Caki2 (cell line): ENCODE data around the gene INTS6. TPM values are rescaled to one million over a fixed set of nuclear protein-coding genes. Genes with fewer than 3 reads are reported as not detected.
A peak's percentile ranks its signal among the peaks of the same experiment; 100 is the strongest.

Experiments used
- DNase-seq: peaks from one replicate; pipeline ENCODE4 v3.0.0-alpha.2; 2015; ENCODE audit warnings: low read depth
- in situ Hi-C: cut with HindIII; loops from 2 replicates; pipeline ENCODE4 v1.10.0; 2016; ENCODE audit warnings: low sequenced_read_pairs, low pct_unique_long_range_greater_than_20kb, mixed read lengths
- total RNA-seq: library from RNA; depleted of rRNA; stranded (reverse); fragments of >200 nt; shearing (Covaris generic); gene quantifications from 2 replicates; pipeline ENCODE4 v1.2.3, GENCODE V29; 2014; ENCODE audit warnings: low replicate concordance

INTS6 gene
- total RNA-seq, 1 experiment from 2014 or later = 26.8 TPM

DNA sequence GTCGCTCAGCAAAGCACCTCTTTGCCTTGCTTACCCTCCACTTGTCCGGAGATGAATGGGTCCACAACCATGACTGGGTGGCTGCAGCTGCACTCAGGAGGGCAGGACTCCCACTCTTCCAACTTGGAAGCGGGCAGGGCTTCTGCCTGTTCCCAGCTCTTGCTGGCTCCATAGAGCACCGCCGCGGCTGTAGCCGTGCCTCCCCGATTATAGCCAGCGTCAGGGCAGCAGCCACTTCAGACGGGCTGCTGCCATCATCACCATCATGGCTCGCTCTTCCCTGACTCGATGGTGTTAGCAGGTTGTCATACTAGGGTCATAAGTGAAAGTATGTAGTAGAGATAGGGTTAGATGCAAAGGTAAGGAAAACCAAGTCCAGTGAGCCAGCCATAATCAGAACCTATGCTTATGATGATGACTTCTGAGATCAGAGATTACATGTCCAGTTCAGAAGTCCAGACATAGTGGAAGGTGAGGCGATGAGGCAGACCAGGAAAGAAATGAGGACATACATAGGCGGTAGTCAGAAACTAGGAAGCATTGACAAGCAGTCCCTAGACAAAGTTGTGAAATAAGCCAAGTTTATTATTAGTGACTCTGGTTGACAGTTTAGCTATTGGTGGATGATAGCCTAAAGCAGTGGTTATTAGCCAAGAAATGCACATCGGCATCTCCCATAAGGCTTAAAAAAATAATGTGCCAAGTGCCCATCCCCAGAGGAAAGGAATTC, 4.4 kb upstream of the INTS6 start:
- in situ Hi-C loops = no loop called here
- DNase-seq = no peak

DNA sequence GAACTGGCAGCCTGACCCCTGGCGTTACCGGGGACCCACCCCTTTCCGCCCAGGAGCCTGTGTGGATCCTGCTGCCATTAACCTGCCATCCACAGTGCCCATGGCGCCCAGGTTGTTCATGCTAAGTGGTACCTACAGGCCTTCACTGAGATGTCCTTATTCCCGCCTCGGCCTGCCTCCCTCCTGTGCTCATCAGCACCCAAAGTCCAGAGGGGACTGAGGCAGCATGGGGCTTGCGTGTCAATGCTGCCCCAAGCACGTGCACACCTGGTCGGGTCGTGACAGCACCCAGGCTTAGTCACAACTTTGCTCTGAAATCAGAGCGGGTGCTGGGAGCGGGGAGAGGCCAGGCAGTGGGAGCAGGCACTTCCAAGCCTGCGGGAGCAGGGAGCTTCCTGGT, 3.7 kb upstream of the INTS6 start:
- in situ Hi-C loops = no loop called here

DNA sequence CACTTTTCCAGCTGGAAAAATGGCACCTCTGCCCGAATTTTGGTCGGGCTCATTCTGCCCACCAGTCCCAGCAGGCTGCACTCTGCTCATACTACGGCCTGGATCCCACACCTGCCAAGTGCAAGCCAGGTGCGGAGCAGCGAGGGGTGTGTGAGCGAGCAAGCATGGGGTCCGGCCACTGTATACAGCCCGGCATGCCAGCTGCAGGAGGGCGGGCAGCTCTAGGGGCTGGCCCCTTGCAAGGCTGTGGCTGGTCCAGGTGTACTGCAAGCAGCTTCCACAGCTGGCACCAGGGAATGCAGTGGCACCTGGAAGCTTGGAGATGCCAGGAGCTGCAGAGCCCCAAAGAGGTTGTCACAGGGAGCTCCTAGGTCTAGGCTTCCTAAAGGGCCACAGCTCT, 2.7 kb upstream of the INTS6 start:
- in situ Hi-C loops = no loop called here

More for the DNA sequence above, 3.7 kb upstream of the INTS6 start:
- no peak for DNase-seq

DNA sequence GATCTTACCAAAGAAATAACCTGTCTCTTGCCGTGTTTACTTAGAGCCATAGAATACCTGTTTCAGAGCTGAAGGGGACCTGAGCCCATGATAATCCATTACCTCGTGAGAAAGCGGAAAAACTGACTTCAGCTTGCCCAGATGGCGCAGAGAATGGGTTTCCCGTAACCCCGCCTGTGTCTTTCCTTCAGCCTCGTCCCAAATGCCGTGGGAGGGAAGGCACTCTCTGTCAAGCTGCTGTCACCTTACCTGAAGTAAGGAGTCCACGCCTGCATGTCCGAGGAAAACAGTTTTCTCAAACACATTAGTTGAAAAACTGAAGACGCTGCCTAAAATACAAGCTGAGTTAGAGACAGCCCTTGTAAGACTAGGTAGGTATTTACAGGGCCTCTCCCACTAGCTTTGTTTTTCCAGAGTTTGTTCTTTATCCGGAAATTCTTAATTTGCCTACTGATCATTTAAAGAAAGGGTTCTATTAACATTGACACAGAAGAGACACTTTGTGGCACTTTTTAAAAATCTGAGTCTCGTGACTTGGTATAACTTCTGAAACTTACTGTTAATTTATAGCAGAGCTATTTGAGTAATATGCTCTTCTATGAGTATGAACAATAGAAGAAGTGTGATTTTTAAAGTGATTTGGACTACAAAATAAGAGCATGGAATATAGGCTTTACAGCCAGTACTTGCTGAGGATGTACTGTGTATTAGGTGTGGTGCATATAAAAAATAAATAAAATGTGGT, 1.3 kb upstream of the INTS6 start:
- in situ Hi-C loops = no loop called here
- peak; percentile 2 for DNase-seq

More for the DNA sequence above, 2.7 kb upstream of the INTS6 start:
- DNase-seq = no peak

DNA sequence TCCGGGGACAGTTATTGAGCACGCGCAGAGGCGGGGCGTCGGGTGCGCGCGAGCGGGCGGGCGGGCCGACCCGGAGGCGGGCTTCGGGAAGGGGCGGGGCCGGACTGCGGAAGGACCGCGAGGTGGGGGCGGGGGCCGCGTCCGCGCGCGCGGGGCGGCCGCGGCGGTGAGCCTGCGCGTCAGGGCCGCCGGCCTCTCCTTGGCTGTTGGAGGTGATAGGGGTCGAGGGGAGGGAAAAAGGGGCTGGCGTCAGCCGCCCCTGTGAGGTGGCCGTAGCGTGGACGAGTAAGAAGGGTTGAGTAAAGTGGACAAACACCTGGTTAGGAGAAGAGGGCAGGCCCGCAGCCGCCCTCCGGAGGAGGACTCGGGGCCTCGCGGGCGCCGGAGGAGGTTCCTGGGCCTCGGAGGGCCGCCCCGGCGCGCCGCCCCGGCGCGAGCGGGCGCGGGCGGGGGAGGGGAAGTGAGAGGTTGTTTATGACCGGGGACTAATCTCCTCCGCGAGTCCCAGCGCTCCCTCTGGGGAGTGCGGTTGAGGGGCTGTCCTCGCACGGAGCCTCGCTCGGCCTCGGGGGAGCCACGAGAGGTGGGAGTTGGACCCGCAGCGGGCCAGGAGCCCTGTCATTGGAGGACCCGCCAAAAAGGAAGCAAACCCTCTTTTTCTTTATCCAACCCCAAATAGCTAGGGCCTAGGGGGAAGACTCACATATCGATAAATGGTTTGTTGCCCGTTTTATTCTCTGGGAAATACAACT, 547 bp upstream of the INTS6 start:
- no peak for DNase-seq
- in situ Hi-C loops = no loop called here

DNA sequence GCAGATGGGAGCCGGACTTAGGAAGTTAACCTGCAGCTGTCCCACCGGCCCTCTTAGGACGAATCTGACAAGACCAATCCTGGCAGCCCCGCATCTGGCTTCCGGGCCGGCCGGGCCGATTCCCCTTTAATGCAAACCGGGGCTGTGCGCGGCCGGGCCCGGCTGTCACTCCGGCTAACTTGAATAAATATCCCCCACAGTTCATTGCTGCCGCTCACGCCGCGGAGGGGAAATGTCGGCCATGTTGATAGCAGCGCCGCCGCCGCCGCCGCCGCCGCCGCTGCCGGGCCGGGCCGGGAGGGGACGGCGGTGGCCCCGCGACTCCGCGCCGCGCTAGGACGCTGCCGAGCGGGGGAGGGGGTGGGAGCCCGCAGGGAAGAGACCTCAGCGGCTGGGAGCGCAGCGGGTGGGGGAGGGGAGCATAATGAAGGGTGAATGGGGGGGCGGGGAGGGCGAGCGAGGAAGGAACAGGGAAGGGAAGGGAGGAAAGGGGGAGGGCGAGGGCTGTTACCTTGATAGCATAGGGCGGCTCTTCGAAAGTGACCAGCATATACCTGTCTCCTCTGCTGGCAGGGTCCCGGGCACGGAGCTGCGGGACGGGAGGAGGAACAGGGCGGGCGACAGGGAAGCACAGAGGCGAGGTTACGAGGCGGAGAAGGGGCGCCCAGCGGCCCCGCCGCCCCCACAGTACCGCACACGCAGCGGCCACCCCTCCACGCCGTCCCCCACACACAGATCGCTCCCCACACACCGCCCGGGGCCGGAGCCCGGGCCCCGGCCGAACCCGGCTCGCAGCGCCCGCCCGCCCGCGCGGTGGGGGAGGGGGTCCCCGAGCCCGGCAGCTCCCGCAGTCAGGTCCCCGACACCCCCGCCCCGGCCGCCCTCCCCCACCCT, 1.1 kb downstream of the INTS6 start:
- peak; percentile 50 for DNase-seq
- in situ Hi-C loops = no loop called here

DNA sequence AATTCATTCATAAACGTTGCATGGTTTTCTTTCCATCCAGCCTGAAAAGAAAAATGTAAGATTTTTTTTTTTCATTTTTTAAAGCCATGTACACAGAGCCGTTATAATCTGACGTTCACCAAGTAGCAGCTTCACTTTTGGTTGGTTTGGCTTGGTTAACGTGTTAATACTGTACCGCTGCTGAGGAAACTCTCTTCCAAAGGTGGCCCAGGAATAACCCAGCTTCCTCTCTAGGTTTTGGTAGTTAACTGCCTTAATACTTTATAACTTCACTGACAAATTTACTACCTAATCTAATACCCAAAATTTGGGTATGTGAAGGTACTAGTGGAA, 1.7 kb downstream of the INTS6 start:
- no peak for DNase-seq
- in situ Hi-C loops = no loop called here

DNA sequence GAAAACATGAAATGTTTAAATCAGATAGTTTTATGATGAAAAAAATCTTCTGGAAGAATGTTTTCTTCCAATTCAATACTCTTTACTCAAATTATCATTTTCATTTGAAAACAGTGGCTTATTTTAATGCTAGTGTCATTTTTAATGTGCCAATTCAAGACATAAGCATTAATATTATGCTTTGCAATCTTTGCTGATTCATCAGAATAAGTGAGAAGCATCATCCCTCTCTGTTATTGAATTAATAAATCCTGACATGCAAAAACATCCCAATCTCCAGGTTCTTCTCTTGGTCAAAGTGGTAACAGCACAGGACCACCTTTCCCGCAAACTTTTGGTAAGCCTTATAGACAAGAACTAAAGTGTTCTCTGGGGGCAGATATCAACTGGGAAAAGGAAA, 3.8 kb downstream of the INTS6 start:
- in situ Hi-C loops = no loop called here

DNA sequence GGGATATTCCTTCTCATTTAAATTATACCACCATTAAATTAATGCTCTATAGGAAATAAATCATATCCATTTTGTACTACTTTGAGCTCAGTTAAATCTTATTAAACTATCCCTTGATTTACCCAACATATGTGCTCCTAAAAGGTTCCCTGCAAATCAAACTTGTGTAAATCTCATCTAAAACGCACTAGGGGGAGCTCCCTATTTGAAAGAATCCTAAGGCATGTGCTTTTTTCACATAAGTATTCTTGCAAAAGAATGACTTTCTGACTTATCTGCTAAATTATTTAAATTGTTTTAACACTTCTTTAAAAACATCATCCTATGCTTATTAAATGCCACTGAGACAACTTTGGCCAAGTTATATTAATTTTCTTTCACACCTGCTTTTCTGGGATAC, 7.9 kb downstream of the INTS6 start:
- no peak for DNase-seq
- in situ Hi-C loops = no loop called here

More for the DNA sequence above, 3.8 kb downstream of the INTS6 start:
- DNase-seq = no peak

DNA sequence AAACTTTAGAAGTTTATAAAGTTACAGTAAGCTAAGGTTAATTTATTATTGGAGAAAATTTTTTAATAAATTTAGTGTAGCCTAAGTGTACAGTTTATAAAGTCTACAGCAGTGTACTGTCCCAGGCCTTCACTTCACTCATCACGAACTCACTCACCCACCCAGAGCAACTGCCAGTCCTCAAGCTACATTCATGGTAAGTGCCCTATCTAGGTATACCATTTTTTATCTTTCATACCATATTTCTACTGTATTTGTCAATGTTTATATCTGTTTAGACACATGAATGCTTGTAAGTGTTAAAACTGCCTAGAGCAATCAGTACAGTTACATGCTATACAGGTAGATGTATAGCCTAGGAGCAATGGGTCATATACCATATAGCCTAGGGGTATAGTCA, 12.5 kb downstream of the INTS6 start:
- in situ Hi-C loops = no loop called here

DNA sequence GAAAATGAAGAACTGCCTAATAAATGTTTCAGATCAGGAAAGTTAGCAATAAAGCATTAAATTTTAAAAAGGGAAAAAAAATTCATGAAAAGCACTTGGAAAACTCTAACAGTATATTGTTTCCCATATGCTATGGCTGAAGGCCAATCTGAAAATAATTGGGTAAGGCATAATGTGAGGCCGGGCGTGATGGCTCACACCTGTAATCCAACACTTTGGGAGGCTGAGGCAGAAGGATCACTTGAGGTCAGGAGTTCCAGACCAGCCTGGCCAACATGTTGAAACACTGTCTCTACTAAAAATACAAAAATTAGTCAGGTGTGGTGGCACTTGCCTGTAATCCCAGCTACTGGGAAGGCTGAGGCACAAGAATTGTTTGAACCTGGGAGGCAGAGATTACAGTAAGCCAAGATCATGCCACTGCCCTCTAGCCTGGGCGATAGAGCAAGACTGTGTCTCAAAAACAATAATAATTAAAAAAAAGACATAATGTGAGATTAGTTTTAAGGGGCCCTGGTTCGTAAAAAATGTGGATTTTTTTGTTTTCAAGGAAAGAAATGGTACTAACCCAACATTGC, 15.2 kb downstream of the INTS6 start:
- no peak for DNase-seq
- in situ Hi-C loops = no loop called here

More for the DNA sequence above, 12.5 kb downstream of the INTS6 start:
- no peak for DNase-seq

DNA sequence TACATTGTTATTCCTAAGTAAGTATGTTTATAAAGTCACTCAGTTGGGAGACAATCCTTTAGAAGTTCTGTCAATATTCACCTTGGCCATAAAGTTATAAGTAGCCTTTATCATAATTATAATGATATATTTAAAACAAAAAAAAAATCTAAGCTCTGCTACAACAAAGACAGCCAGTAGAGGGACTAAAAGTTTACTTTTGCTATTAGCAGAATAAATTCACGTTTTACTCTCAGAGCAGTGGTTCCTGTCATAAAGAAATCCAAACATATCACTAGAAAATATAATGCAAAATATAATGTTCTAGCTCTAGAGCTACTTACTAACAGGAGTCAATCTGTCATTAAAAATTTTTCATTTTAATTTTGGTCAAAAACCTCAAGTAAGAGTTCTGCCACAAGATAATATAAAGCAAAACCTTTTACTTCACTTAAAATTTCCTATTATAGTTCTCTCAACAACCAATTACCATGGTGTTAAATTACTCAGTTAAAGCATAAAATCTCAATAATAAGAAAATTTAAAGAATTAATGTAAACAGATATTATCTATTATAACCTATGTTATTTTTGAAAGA, 17.7 kb downstream of the INTS6 start:
- in situ Hi-C loops = no loop called here
- DNase-seq = no peak

DNA sequence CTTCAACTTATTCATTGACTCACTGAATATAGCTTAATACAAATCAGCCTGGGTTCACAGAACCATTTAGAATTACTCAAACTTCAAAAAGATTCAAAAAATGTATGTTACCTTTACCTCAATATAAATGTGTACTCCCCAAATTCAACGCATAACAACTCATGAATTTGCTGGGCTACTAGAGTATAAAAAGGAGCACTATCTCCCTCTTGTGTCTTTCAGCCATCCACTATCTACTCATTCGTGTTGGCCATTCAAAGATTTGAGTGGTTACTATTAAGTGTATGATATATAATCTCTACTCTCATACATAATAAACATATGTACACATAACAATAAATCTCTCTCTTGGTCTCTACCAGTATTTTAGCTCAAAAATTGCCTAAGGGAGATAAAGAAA, 20.3 kb downstream of the INTS6 start:
- DNase-seq = no peak
- in situ Hi-C loops = no loop called here

DNA sequence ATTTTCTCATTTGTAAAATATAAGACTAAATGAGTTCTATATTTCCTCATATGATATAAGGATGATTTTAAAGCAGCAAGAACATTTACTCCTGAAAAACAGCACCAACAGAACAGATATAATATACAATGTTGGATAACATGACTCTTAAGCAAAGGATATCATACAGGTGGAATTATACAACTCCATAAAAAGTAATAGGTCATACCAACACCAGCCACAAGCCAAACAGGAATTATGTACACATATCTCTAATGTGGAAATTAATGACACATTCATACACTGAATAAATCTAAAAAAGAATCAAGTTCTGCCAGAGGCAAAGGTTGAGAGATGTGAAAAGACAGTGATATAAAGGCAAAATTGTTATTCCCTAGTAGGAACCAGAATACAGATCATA, 25.9 kb downstream of the INTS6 start:
- in situ Hi-C loops = no loop called here

DNA sequence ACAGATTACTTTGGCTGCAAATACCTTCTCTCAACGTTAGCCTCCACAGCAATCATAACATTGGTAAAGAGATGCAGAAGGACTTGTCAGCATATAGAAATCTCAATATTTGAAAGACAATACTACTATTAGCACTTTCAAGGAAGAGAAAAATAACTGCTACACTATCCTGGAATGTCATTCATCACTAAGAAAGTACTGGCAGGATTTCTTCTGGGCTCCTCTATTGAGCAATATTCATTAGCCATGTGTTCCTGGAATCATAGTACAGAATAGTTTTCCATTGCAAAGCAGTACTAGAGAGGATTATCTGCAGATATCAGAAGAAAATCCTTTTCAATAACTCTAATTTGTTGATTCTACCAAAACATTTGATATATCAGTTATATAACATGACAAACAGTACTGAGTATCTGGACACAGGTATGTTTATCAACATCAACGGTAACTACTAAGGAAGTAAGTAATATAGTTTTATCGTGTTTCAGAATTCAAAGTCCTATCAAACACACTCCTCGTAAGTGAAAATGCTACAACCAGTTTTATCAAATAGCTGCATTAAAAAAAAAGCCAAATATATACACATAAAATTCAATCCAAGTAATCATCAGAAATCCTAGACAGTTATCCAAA, 27.3 kb downstream of the INTS6 start:
- no peak for DNase-seq
- in situ Hi-C loops = no loop called here

More for the DNA sequence above, 25.9 kb downstream of the INTS6 start:
- DNase-seq = no peak

DNA sequence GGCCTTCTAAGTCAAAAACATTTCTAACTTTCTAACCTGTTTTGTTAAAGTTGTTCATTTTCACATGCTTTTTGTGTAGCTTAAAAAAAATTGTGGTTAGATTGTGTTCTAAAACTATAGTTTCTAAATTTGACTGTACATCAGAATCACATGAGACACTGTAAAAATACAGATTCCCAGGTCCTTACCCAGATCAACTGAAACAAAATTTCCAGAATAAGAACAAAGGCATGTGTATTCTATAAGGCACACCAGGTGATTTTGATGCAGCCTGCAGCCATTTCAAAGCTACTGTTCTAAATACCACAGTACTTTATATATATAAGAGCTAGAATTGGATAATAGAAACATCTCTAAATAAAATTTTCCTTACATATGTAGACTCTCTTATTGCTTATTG, 29.1 kb downstream of the INTS6 start:
- DNase-seq = no peak
- in situ Hi-C loops = no loop called here

DNA sequence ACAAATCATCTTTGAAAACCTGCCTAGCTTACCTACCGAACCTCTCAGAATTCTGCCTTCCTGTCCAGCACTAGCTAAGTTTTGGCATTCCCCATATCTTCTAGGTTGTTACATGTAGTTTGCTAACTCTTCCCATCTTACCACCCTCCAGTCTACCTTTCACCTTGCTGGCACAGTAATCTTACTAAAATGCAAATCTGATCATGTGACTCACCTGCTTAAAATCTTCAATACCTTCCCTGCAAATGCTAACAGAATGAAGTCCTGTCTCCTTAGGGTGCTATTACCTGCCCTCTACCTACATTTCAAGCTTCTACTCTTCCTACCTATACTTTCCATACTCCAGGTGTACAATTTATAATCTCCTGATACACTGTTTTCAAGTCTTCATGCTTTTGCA, 30.4 kb downstream of the INTS6 start:
- in situ Hi-C loops = no loop called here
- no peak for DNase-seq
